Heart right ventricle (tissue), 16 donors: ENCODE measurements around the gene KRTAP10-3. TPM values are rescaled to one million over a fixed set of nuclear protein-coding genes. Genes with fewer than 3 reads are reported as not detected.

Source experiments
- ATAC-seq, 8 donors: fragments of 200-7000 bp; cut with Tn5 transposase; one replicate each; pipeline ENCODE4 v1.9.1; 2020; ENCODE audit warnings: mild to moderate bottlenecking in 8 of 8, moderate library complexity in 8 of 8, moderate number of reproducible peaks in 1 of 8
- DNase-seq, 2 donors: peaks; one replicate each; pipeline ENCODE4 v3.0.0-alpha.2; 2020
- H3K27ac ChIP-seq, 10 donors: fragments of 200-600 bp; sonication (generic) in 2 of 10; one replicate each; pipeline versions ENCODE4 v1.5.0 to v1.8.0; 2020 to 2022; ENCODE audit warnings: mild to moderate bottlenecking in 3 of 10
- H3K27me3 ChIP-seq, 7 donors: fragments of 200-600 bp; one replicate each; pipeline ENCODE4 v1.8.0; 2021 to 2022; ENCODE audit warnings: mild to moderate bottlenecking in 2 of 7
- H3K36me3 ChIP-seq, 9 donors: fragments of 200-600 bp; sonication (generic) in 1 of 9; one replicate each; pipeline versions ENCODE4 v1.5.0 to v1.8.0; 2020 to 2022; ENCODE audit warnings: mild to moderate bottlenecking in 2 of 9
- H3K4me1 ChIP-seq, 9 donors: fragments of 200-600 bp; sonication (generic) in 1 of 9; one replicate each; pipeline versions ENCODE4 v1.5.0 to v1.8.0; 2020 to 2022; ENCODE audit warnings: mild to moderate bottlenecking in 4 of 9
- H3K4me3 ChIP-seq, 10 donors: fragments of 200-600 bp; sonication (generic) in 2 of 10; one replicate each; pipeline versions ENCODE4 v1.5.0 to v1.8.0; 2020 to 2022; ENCODE audit warnings: mild to moderate bottlenecking in 7 of 10, moderate library complexity in 2 of 10
- H3K9me3 ChIP-seq, 11 donors: fragments of 200-600 bp in 10 of 11; sonication (generic) in 2 of 11; one replicate each; pipeline versions ENCODE4 v1.5.0 to v1.8.0; 2013 to 2022; ENCODE audit warnings: mild to moderate bottlenecking in 2 of 11, control low read depth in 1 of 11, moderate library complexity in 1 of 11
- CTCF ChIP-seq, 9 donors: fragments of 200-600 bp; sonication (generic) in 2 of 9; IDR thresholded peaks; one replicate each; pipeline versions ENCODE4 v1.5.0 to v1.8.0; 2021 to 2022; ENCODE audit warnings: antibody characterized with exemption in 9 of 9, mild to moderate bottlenecking in 5 of 9, moderate library complexity in 1 of 9
- WGBS, 2 donors: extraction: QIAGEN DNeasy Blood & Tissue Kit; methylation state at CpG; one replicate each; pipeline ENCODE4 v1.1.7; 2013; ENCODE audit warnings: inconsistent platforms in 1 of 2; 5-methylcytosine and 5-hydroxymethylcytosine counted together
- intact Hi-C, 10 donors: fragments of 100-400 bp; cut with DNase I; formaldehyde crosslinking; loops; one replicate each; pipeline versions ENCODE4 v1.11.1 to v1.14.2; 2022
- polyA plus RNA-seq, 2 donors: library from polyadenylated mRNA; stranded (reverse); fragments of 200-250 nt; gene quantifications; one replicate each; pipeline ENCODE4 v1.2.3, GENCODE V29; 2013
- total RNA-seq, 10 donors: library from RNA; stranded (reverse); fragmentation: NEBNext Ultra II Directional in 3 of 10; extraction: Animal tissue kit (Norgen Biotek cat#: 25700) in 3 of 10; gene quantifications; one replicate each; pipeline versions ENCODE4 v1.2.1 to v1.2.4, GENCODE V29; 2021 to 2023
- donor health status: Arrhythmogenic right ventricular cardiomyopathy.
- donor health status: ischemic (EF 13 %, LVEDD 7.1; RV severe dilation, severe dysfunction).
- donor health status: healthy with polysubstance abuse.
- donor health status: DM: no; HTN: yes; CAD: no.
- donor health status: DM: no; HTN: no; CAD: no.
- donor health status: ischemic (EF 25% LVEDD 6.9; RV normal size, moderate dysfunction).
- donor health status: ischemic (EF 25% LVEDD 5.7; RV mildly dilated, moderate dysfunction).
- donor health status: healthy.
- donor health status: DM: yes; HTN: yes; CAD: no.
- donor health status: Ischemic cardiomyopathy.
- donor health status: ischemic (EF 35%, LVEDD 5.7; RV mildly dilated, moderate dysfunction).
- donor health status: nonischemic (EF 11% LVEDD 7.7; RV severe dilation, severe dysfunction).
- donor health status: DM: yes; HTN: yes; CAD: no.
- donor health status: PGD.
- donor health status: ischemic (EF 29% LVEDD 5.4; RV normal size, mild dysfunction).
- donor health status: nonischemic (EF 23%, LVEDD 6.1; RV moderate dilation, normal function).

KRTAP10-3 gene
- total and polyA plus RNA-seq, 12 donors = not detected

- no peak for DNase-seq
These were observed 41.3 kb downstream of the KRTAP10-3 start for GRCh38 chr21:44517175-44517899.

GRCh38 chr21:44516828-44517174 lies 41.8 kb downstream of the KRTAP10-3 start:
- Histone ChIP-seq H3K4me1 (no peaks in the 10 kb centered on the region), H3K9me3 (no peaks in the 10 kb centered on the region), H3K4me3 (no peak overlapping the region), H3K27ac (no peak overlapping the region), H3K27me3 (peaks cover 0 to 29% (median 10%) of the 10 kb centered on the region in 7 donors), H3K36me3 (no peaks in the 10 kb centered on the region)
- DNase-seq (peak in 1 of 2 donors; percentile 1), ATAC-seq (no peak)
- intact Hi-C loops = loop anchor here in 4 of 10 donors (5.0 to 10.0 kb wide), 3 partner anchors 220 to 278 kb away; no protein-coding TSS in a partner anchor
- no peak for TF ChIP-seq CTCF (IDR thresholded peaks at IDR 0.05)
- 85 to 86% methylated on average over 10 of the region's 10 CpGs for WGBS, 2 donors

More at GRCh38 chr21:44517175-44517899, 41.3 kb downstream of the KRTAP10-3 start:
- no peaks in the 10 kb centered on the region for H3K9me3 ChIP-seq
- H3K36me3 ChIP-seq = no peaks in the 10 kb centered on the region
- peaks cover 0 to 27% (median 8%) of the 10 kb centered on the region in 7 donors for H3K27me3 ChIP-seq
- no peaks in the 10 kb centered on the region for H3K4me1 ChIP-seq
- no peak for ATAC-seq
- H3K4me3 ChIP-seq = no peak overlapping the region
- intact Hi-C loops = loop anchor here in 4 of 10 donors (5.0 to 10.0 kb wide), 3 partner anchors 220 to 277 kb away; no protein-coding TSS in a partner anchor
- WGBS, 2 donors = 76 to 84% methylated on average over 15 of the region's 15 CpGs
- TF ChIP-seq CTCF (IDR thresholded peaks at IDR 0.05) = no peak
- no peak overlapping the region for H3K27ac ChIP-seq

GRCh38 chr21:44516342-44516741 lies 42.3 kb downstream of the KRTAP10-3 start:
- 90 to 91% methylated on average over 13 of the region's 13 CpGs for WGBS, 2 donors
- ATAC-seq = no peak
- no peaks in the 10 kb centered on the region for H3K4me1 ChIP-seq
- H3K27ac ChIP-seq = no peak overlapping the region
- peaks cover 0 to 29% (median 11%) of the 10 kb centered on the region in 7 donors for H3K27me3 ChIP-seq
- intact Hi-C loops = loop anchor here in 4 of 10 donors (5.0 to 10.0 kb wide), 3 partner anchors 221 to 278 kb away; no protein-coding TSS in a partner anchor
- peak in 1 of 2 donors; percentile 5 for DNase-seq
- no peaks in the 10 kb centered on the region for H3K9me3 ChIP-seq
- TF ChIP-seq CTCF (IDR thresholded peaks at IDR 0.05) = no peak
- no peak overlapping the region for H3K4me3 ChIP-seq
- H3K36me3 ChIP-seq = no peaks in the 10 kb centered on the region

GRCh38 chr21:44515359-44516165 lies 43.0 kb downstream of the KRTAP10-3 start:
- intact Hi-C loops = loop anchor here in 4 of 10 donors (5.0 to 10.0 kb wide), 3 partner anchors 222 to 279 kb away; no protein-coding TSS in a partner anchor
- ATAC-seq (no peak), DNase-seq (peak in 1 of 2 donors; percentile 5)
- 84 to 91% methylated on average over 32 of the region's 32 CpGs for WGBS, 2 donors
- Histone ChIP-seq H3K27me3 (peaks cover 0 to 29% (median 12%) of the 10 kb centered on the region in 7 donors), H3K4me1 (peaks cover 0 to 4% (median 1%) of the 10 kb centered on the region in 9 donors), H3K27ac (no peak overlapping the region), H3K9me3 (no peaks in the 10 kb centered on the region), H3K36me3 (no peaks in the 10 kb centered on the region), H3K4me3 (no peak overlapping the region)
- no peak for TF ChIP-seq CTCF (IDR thresholded peaks at IDR 0.05)
